Mucosa of descending colon (tissue), 3 donors: ENCODE data around the gene SAMD4B. TPM values are rescaled to one million over a fixed set of nuclear protein-coding genes. Genes with fewer than 3 reads are reported as not detected.

ENCODE experiments used
- ATAC-seq: fragments of 200-7000 bp; cut with Tn5 transposase; one replicate; pipeline ENCODE4 v1.9.1; 2020; ENCODE audit warnings: mild to moderate bottlenecking, moderate library complexity
- DNase-seq, 3 donors: peaks; one replicate each; pipeline ENCODE4 v3.0.0-alpha.2; 2020
- H3K36me3 ChIP-seq: fragments of 200-600 bp; one replicate; pipeline ENCODE4 v1.8.0; 2021; ENCODE audit warnings: low read depth, mild to moderate bottlenecking
- H3K4me1 ChIP-seq: fragments of 200-600 bp; one replicate; pipeline ENCODE4 v1.8.0; 2021; ENCODE audit warnings: low read depth, mild to moderate bottlenecking
- H3K4me3 ChIP-seq: fragments of 200-600 bp; one replicate; pipeline ENCODE4 v1.8.0; 2021; ENCODE audit warnings: mild to moderate bottlenecking
- H3K9me3 ChIP-seq: fragments of 200-600 bp; one replicate; pipeline ENCODE4 v1.8.0; 2021; ENCODE audit warnings: mild to moderate bottlenecking
- intact Hi-C, 2 donors: fragments of 100-400 bp; cut with DNase I in 1 of 2; cut with micrococcal nuclease in 1 of 2; formaldehyde crosslinking; loops; one replicate each; pipeline versions ENCODE4 v1.11.0 to v1.11.1; 2022; cut with DNase I, micrococcal nuclease
- total RNA-seq, 3 donors: library from RNA; stranded (reverse); fragmentation: NEBNext Ultra II Directional in 2 of 3; extraction: Animal tissue kit (Norgen Biotek cat#: 25700) in 2 of 3; gene quantifications; one replicate each; pipeline versions ENCODE4 v1.2.1 to v1.2.4, GENCODE V29; 2021 to 2023
- TF ChIP-seq, protein P1 (sequence below): fragments of 200-600 bp; IDR thresholded peaks from one replicate; pipeline ENCODE4 v1.8.0; 2022; ENCODE audit warnings: antibody characterized with exemption, mild to moderate bottlenecking
- donor health status: DM: no; HTN: no; CAD: no; lungs with moderate emphysema.
- donor health status: DM: no; HTN: no; CAD: no.
- donor health status: DM: no; HTN: yes; CAD: no.

Gene SAMD4B
- total RNA-seq, 3 donors from 2014 or later = 55.1 to 91.5 (median 67.4) TPM

DNA sequence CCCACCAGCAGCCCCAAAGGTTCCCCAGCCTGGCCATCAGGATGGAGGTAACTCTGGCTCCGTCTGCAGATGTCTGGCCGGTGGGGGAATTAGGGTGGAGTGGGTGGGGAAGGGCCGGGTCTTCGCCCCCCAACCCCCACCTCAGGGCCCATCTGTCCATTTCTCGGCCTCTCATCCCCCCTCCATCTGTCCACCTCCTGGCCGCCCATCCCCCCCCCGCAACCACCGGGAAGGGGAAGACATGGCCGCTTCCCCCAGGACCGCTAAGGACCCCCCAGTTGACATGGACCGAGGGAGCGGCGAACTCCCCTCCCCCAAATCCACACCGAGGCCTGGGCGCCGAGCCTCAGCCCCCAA, 22.4 kb upstream of the SAMD4B start:
- H3K4me3 ChIP-seq = no peak overlapping the region
- ATAC-seq (no peak), DNase-seq (no peak)
- no peaks in the 10 kb centered on the region for H3K36me3 ChIP-seq
- no peaks in the 10 kb centered on the region for H3K4me1 ChIP-seq
- no peaks in the 10 kb centered on the region for H3K9me3 ChIP-seq
- intact Hi-C loops = no loop called here
- TF ChIP-seq, protein P1, sequence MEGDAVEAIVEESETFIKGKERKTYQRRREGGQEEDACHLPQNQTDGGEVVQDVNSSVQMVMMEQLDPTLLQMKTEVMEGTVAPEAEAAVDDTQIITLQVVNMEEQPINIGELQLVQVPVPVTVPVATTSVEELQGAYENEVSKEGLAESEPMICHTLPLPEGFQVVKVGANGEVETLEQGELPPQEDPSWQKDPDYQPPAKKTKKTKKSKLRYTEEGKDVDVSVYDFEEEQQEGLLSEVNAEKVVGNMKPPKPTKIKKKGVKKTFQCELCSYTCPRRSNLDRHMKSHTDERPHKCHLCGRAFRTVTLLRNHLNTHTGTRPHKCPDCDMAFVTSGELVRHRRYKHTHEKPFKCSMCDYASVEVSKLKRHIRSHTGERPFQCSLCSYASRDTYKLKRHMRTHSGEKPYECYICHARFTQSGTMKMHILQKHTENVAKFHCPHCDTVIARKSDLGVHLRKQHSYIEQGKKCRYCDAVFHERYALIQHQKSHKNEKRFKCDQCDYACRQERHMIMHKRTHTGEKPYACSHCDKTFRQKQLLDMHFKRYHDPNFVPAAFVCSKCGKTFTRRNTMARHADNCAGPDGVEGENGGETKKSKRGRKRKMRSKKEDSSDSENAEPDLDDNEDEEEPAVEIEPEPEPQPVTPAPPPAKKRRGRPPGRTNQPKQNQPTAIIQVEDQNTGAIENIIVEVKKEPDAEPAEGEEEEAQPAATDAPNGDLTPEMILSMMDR = no peak

DNA sequence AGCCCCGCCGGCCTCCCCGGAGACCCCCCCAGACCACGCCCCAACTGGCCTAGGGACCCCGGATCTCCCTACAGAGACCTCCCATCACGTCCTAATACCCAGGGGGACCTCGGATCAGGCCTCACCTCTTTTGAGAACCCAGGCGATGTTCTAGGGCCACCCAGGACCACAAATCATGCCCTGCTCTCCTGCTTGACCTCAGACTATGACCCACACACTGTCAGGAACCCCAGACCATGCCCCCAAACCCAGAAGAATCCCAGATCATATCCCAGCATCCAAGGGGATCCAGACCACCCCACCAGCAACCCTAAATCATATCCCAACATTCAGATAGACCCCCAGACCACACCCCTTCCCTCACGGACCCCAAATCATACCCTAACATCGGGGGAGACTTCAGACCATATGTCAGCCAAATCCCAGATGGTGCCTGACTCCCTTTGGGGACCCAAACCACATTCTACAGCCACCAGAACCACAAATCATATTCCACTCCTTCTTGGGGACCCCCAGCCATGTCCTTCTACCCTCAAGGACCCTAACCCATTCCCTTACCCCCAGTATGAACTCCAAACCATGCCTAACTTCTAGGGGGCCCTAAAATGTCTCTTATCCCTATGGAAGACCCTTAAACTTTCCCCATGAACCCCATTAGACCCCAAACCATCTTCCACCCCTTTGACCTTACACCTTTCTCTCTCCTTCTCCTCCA, 20.9 kb upstream of the SAMD4B start:
- DNase-seq (no peak), ATAC-seq (no peak)
- H3K4me1 ChIP-seq = no peaks in the 10 kb centered on the region
- intact Hi-C loops = no loop called here
- TF ChIP-seq, protein P1 = no peak
- H3K4me3 ChIP-seq = no peak overlapping the region
- no peaks in the 10 kb centered on the region for H3K36me3 ChIP-seq
- H3K9me3 ChIP-seq = no peaks in the 10 kb centered on the region

DNA sequence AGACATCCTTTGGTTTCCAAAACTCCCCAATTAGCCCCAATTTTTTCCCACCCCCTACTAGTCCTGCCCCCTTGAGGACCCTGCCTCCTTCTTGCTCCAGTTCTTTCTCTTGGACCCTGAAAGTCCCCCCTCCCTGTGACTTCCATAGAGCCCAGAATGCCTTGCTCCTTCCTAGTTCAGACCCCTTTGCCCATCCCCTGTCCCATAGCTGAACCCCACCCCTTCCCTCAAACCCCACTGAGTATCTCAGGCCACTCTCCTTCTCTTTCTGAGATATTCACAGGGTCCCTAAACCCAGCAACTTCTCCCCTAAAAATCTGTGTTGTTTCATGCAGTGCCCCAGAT, 20.4 kb upstream of the SAMD4B start:
- Histone ChIP-seq H3K4me1 (no peaks in the 10 kb centered on the region), H3K9me3 (no peaks in the 10 kb centered on the region), H3K36me3 (no peaks in the 10 kb centered on the region), H3K4me3 (no peak overlapping the region)
- DNase-seq (no peak), ATAC-seq (no peak)
- intact Hi-C loops = no loop called here
- TF ChIP-seq, protein P1 = no peak

DNA sequence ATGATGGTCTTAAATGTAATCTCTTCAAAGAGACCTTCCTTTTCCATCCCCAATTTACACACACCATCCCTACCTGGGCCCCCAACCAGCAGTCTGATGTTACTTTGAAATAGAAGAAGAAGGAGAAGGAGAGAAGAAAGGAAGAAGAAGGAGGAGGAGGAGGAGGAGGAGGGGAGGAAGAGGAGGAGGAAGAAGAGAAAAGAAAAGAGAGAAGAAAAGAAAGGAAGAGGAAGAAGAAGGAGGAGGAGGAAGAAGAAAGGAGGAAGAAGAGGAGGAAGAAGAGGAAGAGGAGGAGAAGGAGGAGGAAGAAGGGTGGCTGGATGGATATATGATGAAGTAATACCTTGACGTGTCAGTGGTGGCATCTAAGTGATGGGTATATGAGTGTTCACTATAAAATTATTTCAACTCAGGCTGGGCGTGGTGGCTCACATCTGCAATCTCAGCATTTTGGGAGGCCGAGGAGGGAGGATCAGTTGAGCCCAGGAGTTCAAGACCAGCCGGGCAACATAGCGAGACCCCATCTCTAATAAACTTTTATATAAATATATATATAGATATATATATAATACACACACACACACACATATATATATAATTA, 17.9 kb upstream of the SAMD4B start:
- ATAC-seq (no peak), DNase-seq (no peak)
- TF ChIP-seq, protein P1 = no peak
- no peaks in the 10 kb centered on the region for H3K9me3 ChIP-seq
- H3K4me1 ChIP-seq = no peaks in the 10 kb centered on the region
- intact Hi-C loops = no loop called here
- no peaks in the 10 kb centered on the region for H3K36me3 ChIP-seq
- H3K4me3 ChIP-seq = no peak overlapping the region

DNA sequence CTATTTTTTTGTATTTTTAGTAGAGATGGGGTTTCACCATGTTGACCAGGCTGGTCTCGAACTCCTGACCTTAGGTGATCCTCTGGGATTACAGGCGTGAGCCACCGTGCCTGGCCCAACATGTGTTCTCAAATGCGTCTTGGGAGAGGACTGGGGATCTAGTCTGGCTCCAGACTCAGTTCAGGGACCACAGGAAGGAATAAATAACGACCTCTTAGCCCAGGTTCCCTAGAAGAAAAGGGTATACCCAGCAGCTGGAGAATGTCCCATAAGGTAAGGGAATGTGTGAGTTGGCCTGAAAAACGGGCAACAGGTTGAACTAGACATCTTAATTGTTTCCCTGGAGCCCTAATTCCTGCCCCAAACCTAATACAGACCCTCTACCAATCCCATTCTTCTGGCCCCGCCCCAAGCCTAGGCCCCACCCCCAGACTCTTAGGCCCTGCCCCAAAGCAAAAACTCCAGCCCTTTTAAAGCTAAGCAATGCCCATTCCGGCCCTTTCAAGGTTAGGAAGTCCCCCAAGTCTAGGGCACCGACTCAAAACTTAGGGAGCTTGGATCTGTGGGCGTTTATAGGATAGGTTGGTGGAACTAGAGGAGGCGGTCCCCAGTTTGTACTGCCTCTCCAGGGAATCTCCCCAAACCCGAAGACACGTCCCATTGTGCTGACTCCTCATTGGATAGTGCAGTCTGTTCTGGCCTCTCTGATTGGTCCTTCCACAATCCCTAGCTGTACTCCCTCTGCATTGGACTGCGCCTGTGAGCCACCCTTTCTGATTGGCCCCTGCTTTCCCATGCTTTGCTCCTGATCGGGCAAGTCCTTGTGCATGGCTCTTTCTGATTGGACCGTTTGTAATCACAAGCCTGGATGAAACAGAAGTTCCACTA, 16.2 kb upstream of the SAMD4B start:
- Histone ChIP-seq H3K36me3 (no peaks in the 10 kb centered on the region), H3K4me3 (no peak overlapping the region), H3K4me1 (no peaks in the 10 kb centered on the region), H3K9me3 (no peaks in the 10 kb centered on the region)
- no peak for ATAC-seq
- TF ChIP-seq, protein P1 = no peak
- DNase-seq = no peak
- intact Hi-C loops = loop anchor here (5.0 kb wide), 1 partner anchor 204 kb away; no protein-coding TSS in a partner anchor
